Keratinocyte (primary cell): ENCODE measurements around the gene ZBTB46. TPM values are rescaled to one million over a fixed set of nuclear protein-coding genes. Genes with fewer than 3 reads are reported as not detected.
"Not testable (repeated sequence)": the region's sequence is repeated elsewhere in the genome, so short reads cannot be mapped to it uniquely, and the experiment has no call there.

ENCODE experiments used
- DNase-seq: peaks from one replicate; pipeline ENCODE4 v3.0.0-alpha.2; 2011; ENCODE audit warnings: low read depth, missing footprints, low spot score
- FAIRE-seq: peaks from 2 replicates; lab custom pipeline; 2011; peaks lifted over from hg19 to GRCh38; lab: Jason Lieb, UNC
- H2AFZ ChIP-seq: 2 replicates; pipeline ENCODE4 v1.6.0; 2012; ENCODE audit warnings: low read length, control low read depth, inconsistent platforms; ENCODE audit not compliant: control insufficient read depth
- H3K27ac ChIP-seq: 2 replicates; pipeline ENCODE4 v1.5.1; 2011; ENCODE audit warnings: low read length; ENCODE audit not compliant: control insufficient read depth, insufficient read depth
- H3K27me3 ChIP-seq: 3 replicates; pipeline ENCODE4 v1.6.0; 2011; ENCODE audit warnings: low read length; ENCODE audit not compliant: control insufficient read depth, insufficient read depth; ENCODE audit errors: extremely low read depth
- H3K36me3 ChIP-seq, 2 experiments: 2 replicates in 1 of 2; 3 replicates in 1 of 2; pipeline ENCODE4 v1.5.1; 2011; ENCODE audit warnings: low read length in 2 of 2, mild to moderate bottlenecking in 1 of 2; ENCODE audit not compliant: control insufficient read depth in 2 of 2, insufficient read depth in 2 of 2; ENCODE audit errors: extremely low read depth in 1 of 2
- H3K4me1 ChIP-seq: 3 replicates; pipeline ENCODE4 v1.5.1; 2011; ENCODE audit warnings: low read length; ENCODE audit not compliant: control insufficient read depth, insufficient read depth; ENCODE audit errors: extremely low read depth
- H3K4me2 ChIP-seq: 3 replicates; pipeline ENCODE4 v1.6.0; 2011; ENCODE audit warnings: low read depth, low read length; ENCODE audit not compliant: control insufficient read depth, insufficient read depth; ENCODE audit errors: extremely low read depth
- H3K4me3 ChIP-seq, 3 experiments: fragments of 200-600 bp in 1 of 3; sonication (generic) in 1 of 3; 2 replicates in 2 of 3; 3 replicates in 1 of 3; pipeline ENCODE4 v1.5.1; 2011 to 2016; ENCODE audit warnings: low read length in 3 of 3, mild to moderate bottlenecking in 3 of 3, control low read depth in 2 of 3, inconsistent platforms in 1 of 3, low read depth in 1 of 3, mixed read lengths in 1 of 3, mixed run types in 1 of 3, moderate library complexity in 1 of 3; ENCODE audit not compliant: control insufficient read depth in 2 of 3, insufficient read depth in 2 of 3; ENCODE audit errors: extremely low read depth in 1 of 3
- H3K79me2 ChIP-seq: 2 replicates; pipeline ENCODE4 v1.6.0; 2012; ENCODE audit warnings: low read length; ENCODE audit not compliant: control insufficient read depth, insufficient read depth
- H3K9ac ChIP-seq: 3 replicates; pipeline ENCODE4 v1.6.0; 2011; ENCODE audit warnings: low read length; ENCODE audit not compliant: control insufficient read depth, insufficient read depth; ENCODE audit errors: extremely low read depth
- H3K9me1 ChIP-seq: 3 replicates; pipeline ENCODE4 v1.6.0; 2011; ENCODE audit warnings: low read length; ENCODE audit not compliant: control insufficient read depth, insufficient read depth; ENCODE audit errors: extremely low read depth
- H3K9me3 ChIP-seq: 2 replicates; pipeline ENCODE4 v1.5.1; 2012; ENCODE audit warnings: low read depth, low read length; ENCODE audit not compliant: control insufficient read depth
- H4K20me1 ChIP-seq: 3 replicates; pipeline ENCODE4 v1.6.0; 2011; ENCODE audit warnings: low read length; ENCODE audit not compliant: control insufficient read depth, insufficient read depth; ENCODE audit errors: extremely low read depth
- EZH2 ChIP-seq: IDR thresholded peaks from one replicate; pipeline ENCODE4 v1.6.1; 2012; ENCODE audit warnings: inconsistent platforms, mild to moderate bottlenecking, low read length, moderate library complexity
- dilution Hi-C: fragments of 300-500 bp; cut with MboI; formaldehyde crosslinking; loops from one replicate; pipeline ENCODE4 v1.7.0; 2020; ENCODE audit warnings: low sequenced_read_pairs; ENCODE audit not compliant: extremely low pct_ligation_motif_present
- polyA plus RNA-seq, 5 experiments: library from polyadenylated mRNA; depleted of rRNA in 3 of 5; stranded (reverse) in 3 of 5; stranded (forward) in 1 of 5; unstranded in 1 of 5; fragments of >200 nt; gene quantifications; 1 replicate in 1 of 5; 2 replicates in 3 of 5; 3 replicates in 1 of 5; pipeline versions ENCODE4 v1.2.1 to v1.2.3, GENCODE V29; 2011 to 2012; ENCODE audit warnings: missing spikeins in 2 of 5, low read depth in 1 of 5, low replicate concordance in 1 of 5
- TF ChIP-seq, protein P1 (sequence below), 3 experiments: IDR thresholded peaks in 1 of 3; conservative IDR thresholded peaks in 1 of 3; optimal IDR thresholded peaks in 1 of 3; 2 replicates in 2 of 3; 3 replicates in 1 of 3; pipeline versions ENCODE3 to v1.5.1; 2011; ENCODE audit warnings: low read length in 3 of 3, mild to moderate bottlenecking in 3 of 3, moderate library complexity in 2 of 3, control low read depth in 1 of 3, inconsistent platforms in 1 of 3; ENCODE audit not compliant: insufficient read depth in 2 of 3; ENCODE audit errors: extremely low read depth in 1 of 3

Gene ZBTB46
- polyA plus RNA-seq, 1 donor (not counting 4 experiments of a cell fraction or from before 2014, with no cell fraction given), result 0.12 TPM

DNA sequence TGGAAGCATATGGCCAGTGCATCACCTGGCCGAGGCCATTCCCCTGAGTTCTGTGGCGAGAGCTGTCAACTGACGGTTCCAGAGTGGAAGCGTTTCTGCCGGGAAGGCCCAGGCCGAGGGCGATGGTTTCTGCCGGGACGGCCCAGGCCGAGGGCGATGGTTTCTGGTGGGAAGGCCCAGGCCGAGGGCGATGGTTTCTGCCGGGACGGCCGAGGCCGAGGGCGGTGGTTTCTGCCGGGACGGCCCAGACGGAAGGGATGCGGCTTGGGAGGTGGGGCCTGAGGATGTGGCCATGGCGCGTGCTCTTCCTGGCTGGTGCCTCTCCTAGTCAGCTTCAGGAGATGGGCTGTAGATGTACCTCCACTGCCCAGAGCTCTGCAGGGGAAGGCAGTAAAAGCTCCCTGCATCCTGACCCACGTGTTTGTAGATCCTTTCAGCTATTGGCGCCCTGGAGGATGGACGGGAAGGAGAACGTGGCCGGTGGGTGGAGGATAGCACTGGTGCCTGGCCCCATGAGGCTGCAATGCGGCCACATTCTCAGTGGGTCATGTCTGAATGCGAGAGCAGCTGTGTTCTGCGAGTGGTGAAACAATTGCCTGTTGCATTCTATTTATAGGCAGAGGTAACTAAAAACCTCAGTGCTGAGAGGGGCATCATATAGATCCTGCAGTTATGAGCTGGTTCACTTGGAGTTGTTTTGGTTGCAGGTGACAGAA lies 46.8 kb upstream of the ZBTB46 start:
- peaks cover 11% of the 10 kb centered on the region for H3K4me1 ChIP-seq
- H3K27ac ChIP-seq, result no peak overlapping the region
- no peaks in the 10 kb centered on the region for H3K9me1 ChIP-seq
- H3K9me3 ChIP-seq, result no peaks in the 10 kb centered on the region
- no peak overlapping the region for H3K4me2 ChIP-seq
- DNase-seq (no peak), FAIRE-seq (no peak)
- TF ChIP-seq, protein P1, sequence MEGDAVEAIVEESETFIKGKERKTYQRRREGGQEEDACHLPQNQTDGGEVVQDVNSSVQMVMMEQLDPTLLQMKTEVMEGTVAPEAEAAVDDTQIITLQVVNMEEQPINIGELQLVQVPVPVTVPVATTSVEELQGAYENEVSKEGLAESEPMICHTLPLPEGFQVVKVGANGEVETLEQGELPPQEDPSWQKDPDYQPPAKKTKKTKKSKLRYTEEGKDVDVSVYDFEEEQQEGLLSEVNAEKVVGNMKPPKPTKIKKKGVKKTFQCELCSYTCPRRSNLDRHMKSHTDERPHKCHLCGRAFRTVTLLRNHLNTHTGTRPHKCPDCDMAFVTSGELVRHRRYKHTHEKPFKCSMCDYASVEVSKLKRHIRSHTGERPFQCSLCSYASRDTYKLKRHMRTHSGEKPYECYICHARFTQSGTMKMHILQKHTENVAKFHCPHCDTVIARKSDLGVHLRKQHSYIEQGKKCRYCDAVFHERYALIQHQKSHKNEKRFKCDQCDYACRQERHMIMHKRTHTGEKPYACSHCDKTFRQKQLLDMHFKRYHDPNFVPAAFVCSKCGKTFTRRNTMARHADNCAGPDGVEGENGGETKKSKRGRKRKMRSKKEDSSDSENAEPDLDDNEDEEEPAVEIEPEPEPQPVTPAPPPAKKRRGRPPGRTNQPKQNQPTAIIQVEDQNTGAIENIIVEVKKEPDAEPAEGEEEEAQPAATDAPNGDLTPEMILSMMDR (optimal IDR thresholded peaks at IDR 0.05 in 1 of 3, IDR thresholded peaks at IDR 0.05 in 1 of 3, conservative IDR thresholded peaks at IDR 0.05 in 1 of 3; ENCODE audit: extremely low read depth in 1 of 3, insufficient read depth in 2 of 3, low read length in 3 of 3), result no peak
- TF ChIP-seq EZH2, result no peak
- no peak overlapping the region for H3K9ac ChIP-seq
- dilution Hi-C loops, result no loop called here
- no peaks in the 10 kb centered on the region for H3K27me3 ChIP-seq
- H3K36me3 ChIP-seq, result peaks cover 56 to 63% of the 10 kb centered on the region in 2 experiments
- H3K79me2 ChIP-seq, result peaks cover 72% of the 10 kb centered on the region
- H4K20me1 ChIP-seq, result peaks cover 27% of the 10 kb centered on the region
- H3K4me3 ChIP-seq, result no peak overlapping the region
- no peak overlapping the region for H2AFZ ChIP-seq

DNA sequence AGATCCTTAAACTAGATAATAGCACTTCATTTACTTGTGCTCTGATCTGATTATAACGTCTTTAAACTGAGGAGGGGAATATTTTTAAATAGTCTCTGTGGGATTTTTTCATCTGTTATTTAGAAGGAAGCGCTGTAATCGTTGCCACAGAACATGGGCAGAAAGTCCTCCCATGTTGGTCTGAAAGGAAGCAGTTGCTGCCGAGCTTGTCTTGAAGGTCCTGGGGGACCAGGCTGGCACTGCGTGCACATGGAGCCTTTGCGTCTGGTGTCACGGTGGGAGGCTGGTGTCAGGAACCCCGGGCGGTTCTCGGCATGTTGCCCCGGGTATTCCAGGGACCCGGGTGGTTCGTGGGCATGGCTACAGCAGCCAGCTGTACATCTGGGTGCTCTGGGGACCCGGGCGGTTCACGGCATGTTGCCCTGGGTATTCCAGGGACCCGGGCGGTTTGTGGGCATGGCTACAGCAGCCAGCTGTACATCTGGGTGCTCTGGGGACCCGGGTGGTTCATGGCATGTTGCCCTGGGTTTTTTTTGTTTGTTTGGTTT lies 45.5 kb upstream of the ZBTB46 start:
- peaks cover 65% of the 10 kb centered on the region for H3K79me2 ChIP-seq

DNA sequence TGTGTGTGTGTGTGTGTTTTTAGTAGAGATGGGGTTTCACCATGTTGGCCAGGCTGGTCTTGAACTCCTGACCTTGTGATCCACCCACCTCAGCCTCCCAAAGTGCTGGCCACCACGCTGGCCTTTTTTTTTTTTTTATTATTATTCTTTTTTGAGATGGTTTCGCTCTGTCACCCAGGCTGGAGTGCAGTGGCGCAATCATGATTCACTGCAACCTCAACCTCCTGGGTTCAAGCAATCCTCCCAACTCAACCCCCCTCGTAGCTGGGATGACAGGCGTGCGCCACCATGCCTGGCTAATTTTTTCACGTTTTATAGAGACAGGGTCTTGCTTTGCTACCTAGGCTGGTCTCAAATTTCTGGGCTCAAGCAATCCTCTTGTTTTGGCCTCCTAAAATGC lies 43.2 kb upstream of the ZBTB46 start:
- FAIRE-seq, H3K4me2 ChIP-seq, H3K4me3 ChIP-seq, H3K9ac ChIP-seq, H3K9me3 ChIP-seq, H3K27me3 ChIP-seq, DNase-seq, dilution Hi-C loops, H2AFZ ChIP-seq, H3K9me1 ChIP-seq, H3K27ac ChIP-seq: not testable (repeated sequence)
- Histone ChIP-seq H3K79me2 (peaks cover 68% of the 10 kb centered on the region), H3K36me3 (peaks cover 55 to 62% of the 10 kb centered on the region in 2 experiments), H4K20me1 (peaks cover 20% of the 10 kb centered on the region), H3K4me1 (peaks cover 16% of the 10 kb centered on the region)

More for the DNA sequence above, 45.5 kb upstream of the ZBTB46 start:
- H3K36me3 ChIP-seq, result peaks cover 49 to 59% of the 10 kb centered on the region in 2 experiments
- H3K4me1 ChIP-seq, result peaks cover 16% of the 10 kb centered on the region
- H3K9ac ChIP-seq, result no peak overlapping the region
- H3K27ac ChIP-seq, result no peak overlapping the region
- H3K27me3 ChIP-seq, result no peaks in the 10 kb centered on the region
- H3K4me2 ChIP-seq, result no peak overlapping the region
- no peak for TF ChIP-seq EZH2
- TF ChIP-seq, protein P1 (optimal IDR thresholded peaks at IDR 0.05 in 1 of 3, IDR thresholded peaks at IDR 0.05 in 1 of 3, conservative IDR thresholded peaks at IDR 0.05 in 1 of 3; ENCODE audit: extremely low read depth in 1 of 3, insufficient read depth in 2 of 3, low read length in 3 of 3), result no peak
- no peak overlapping the region for H2AFZ ChIP-seq
- peaks cover 25% of the 10 kb centered on the region for H4K20me1 ChIP-seq
- no peak for DNase-seq
- H3K9me1 ChIP-seq, result no peaks in the 10 kb centered on the region
- FAIRE-seq, result no peak
- dilution Hi-C loops, result no loop called here
- H3K4me3 ChIP-seq, result no peak overlapping the region
- H3K9me3 ChIP-seq, result no peaks in the 10 kb centered on the region
